GM10266 (cell line): ENCODE measurements around the gene PEX6.
"Not testable (repeated sequence)": the region's sequence is repeated elsewhere in the genome, so short reads cannot be mapped to it uniquely, and the experiment has no call there.

Experiments
- DNase-seq: peaks from one replicate; pipeline ENCODE4 v3.0.0; 2012; ENCODE audit errors: extremely low spot score
- TF ChIP-seq, protein P1 (sequence below): IDR thresholded peaks from 2 replicates; pipeline ENCODE4 v1.5.1; 2012; ENCODE audit warnings: mild to moderate bottlenecking, low read depth; ENCODE audit not compliant: control insufficient read depth, insufficient read depth; ENCODE audit errors: missing control alignments

PEX6 gene

GRCh38 chr6:42960243-42961019, 18.6 kb downstream of the PEX6 start, which contains the start of gene GNMT:
TSS of gene GNMT (plus strand) at chr6:42960754. CDS start at chr6:42960768, 14 bp downstream.
- no peak for DNase-seq
- TF ChIP-seq, protein P1, sequence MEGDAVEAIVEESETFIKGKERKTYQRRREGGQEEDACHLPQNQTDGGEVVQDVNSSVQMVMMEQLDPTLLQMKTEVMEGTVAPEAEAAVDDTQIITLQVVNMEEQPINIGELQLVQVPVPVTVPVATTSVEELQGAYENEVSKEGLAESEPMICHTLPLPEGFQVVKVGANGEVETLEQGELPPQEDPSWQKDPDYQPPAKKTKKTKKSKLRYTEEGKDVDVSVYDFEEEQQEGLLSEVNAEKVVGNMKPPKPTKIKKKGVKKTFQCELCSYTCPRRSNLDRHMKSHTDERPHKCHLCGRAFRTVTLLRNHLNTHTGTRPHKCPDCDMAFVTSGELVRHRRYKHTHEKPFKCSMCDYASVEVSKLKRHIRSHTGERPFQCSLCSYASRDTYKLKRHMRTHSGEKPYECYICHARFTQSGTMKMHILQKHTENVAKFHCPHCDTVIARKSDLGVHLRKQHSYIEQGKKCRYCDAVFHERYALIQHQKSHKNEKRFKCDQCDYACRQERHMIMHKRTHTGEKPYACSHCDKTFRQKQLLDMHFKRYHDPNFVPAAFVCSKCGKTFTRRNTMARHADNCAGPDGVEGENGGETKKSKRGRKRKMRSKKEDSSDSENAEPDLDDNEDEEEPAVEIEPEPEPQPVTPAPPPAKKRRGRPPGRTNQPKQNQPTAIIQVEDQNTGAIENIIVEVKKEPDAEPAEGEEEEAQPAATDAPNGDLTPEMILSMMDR = no peak

GRCh38 chr6:42959917-42960242, 19.1 kb downstream of the PEX6 start:
- TF ChIP-seq, protein P1 = no peak
- DNase-seq = no peak

- no peak for DNase-seq
- TF ChIP-seq, protein P1 = no peak
These were observed 20.9 kb downstream of the PEX6 start for GRCh38 chr6:42958125-42958524.

DNA sequence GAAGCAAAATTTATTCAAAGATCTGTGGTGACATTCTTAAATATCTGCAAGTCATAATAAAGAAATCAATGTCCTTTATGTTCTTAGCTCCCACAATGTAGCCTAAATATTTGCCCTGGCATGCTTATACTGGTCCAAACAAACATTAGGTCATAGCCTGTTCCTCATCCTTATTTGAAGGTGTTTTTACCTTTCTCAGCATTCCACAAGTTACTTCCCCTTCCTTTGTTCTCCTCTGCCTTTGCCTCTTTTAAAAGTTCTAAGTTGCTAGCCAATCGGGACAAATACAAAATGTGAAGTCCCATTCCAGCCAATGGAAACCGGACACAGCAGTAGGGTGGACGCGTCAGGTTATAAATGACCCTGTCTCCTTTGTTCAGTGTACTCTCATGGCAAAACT, 24.6 kb downstream of the PEX6 start:
- DNase-seq = not testable (repeated sequence)

DNA sequence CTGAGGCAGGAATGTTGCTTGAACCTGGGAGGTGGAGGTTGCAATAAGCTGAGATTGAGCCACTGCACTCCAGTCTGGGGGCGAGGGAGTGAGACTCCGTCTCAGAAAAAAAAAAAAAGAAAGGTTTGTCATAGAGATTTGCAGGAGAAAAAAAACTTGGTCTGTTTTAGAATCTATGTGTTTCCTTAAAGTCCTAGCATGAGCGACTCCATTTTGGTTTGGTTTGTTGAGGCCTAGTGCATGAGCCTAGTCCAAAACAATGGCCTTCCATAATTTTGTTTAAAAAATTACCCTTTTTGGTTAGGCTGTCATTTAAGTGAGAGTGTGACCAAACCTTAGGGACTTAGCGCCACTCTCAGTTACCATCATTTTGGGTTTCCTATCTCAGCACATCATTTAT, 26.6 kb downstream of the PEX6 start:
- TF ChIP-seq, protein P1 = no peak
- DNase-seq = no peak

GRCh38 chr6:42947950-42948349, 31.0 kb downstream of the PEX6 start:
- no peak for DNase-seq
- TF ChIP-seq, protein P1 = no peak

GRCh38 chr6:42942444-42942843, 36.5 kb downstream of the PEX6 start:
- TF ChIP-seq, protein P1 = no peak
- DNase-seq = no peak

- not testable (repeated sequence) for DNase-seq
These were observed 37.6 kb downstream of the PEX6 start for GRCh38 chr6:42941356-42941755.
